Measurements from ENCODE around the gene COL20A1. TPM values are rescaled to one million over a fixed set of nuclear protein-coding genes. Genes with fewer than 3 reads are reported as not detected.
"Not testable (repeated sequence)": the region's sequence is repeated elsewhere in the genome, so short reads cannot be mapped to it uniquely, and the experiment has no call there.

Gene COL20A1
- total RNA-seq, 2 donors from 2014 or later, result 0.50 to 0.58 TPM

- not testable (repeated sequence) for H3K36me3 Mint-ChIP-seq (ENCODE audit: insufficient read depth in 2 of 2); H3K27ac Mint-ChIP-seq; ATAC-seq (replicated peaks in 1 of 2); H3K9me3 Mint-ChIP-seq; DNase-seq; H3K4me3 Mint-ChIP-seq; H3K4me1 Mint-ChIP-seq (ENCODE audit: low read depth)
- peaks cover 14% of the 10 kb centered on the region for H3K27me3 Mint-ChIP-seq (ENCODE audit: low read depth)
These were observed 13.1 kb downstream of the COL20A1 start for GRCh38 chr20:63305933-63306672.

GRCh38 chr20:63306673-63307537 lies 13.9 kb downstream of the COL20A1 start:
- Mint-ChIP-seq H3K9me3 (no peaks in the 10 kb centered on the region), H3K27ac (no peak overlapping the region), H3K36me3 (ENCODE audit: insufficient read depth in 2 of 2) (peaks cover 0 to 2% of the 10 kb centered on the region in 2 donors), H3K4me3 (no peak overlapping the region), H3K27me3 (ENCODE audit: low read depth) (peaks cover 8% of the 10 kb centered on the region), H3K4me1 (ENCODE audit: low read depth) (no peaks in the 10 kb centered on the region)
- DNase-seq (no peak), ATAC-seq (replicated peaks in 1 of 2) (no peak)

- Mint-ChIP-seq H3K4me3 (no peak overlapping the region), H3K4me1 (ENCODE audit: low read depth) (no peaks in the 10 kb centered on the region), H3K36me3 (ENCODE audit: insufficient read depth in 2 of 2) (peaks cover 0 to 1% of the 10 kb centered on the region in 2 donors), H3K9me3 (no peaks in the 10 kb centered on the region), H3K27ac (no peak overlapping the region), H3K27me3 (ENCODE audit: low read depth) (peaks cover 4% of the 10 kb centered on the region)
- DNase-seq, result no peak
- ATAC-seq (replicated peaks in 1 of 2), result no peak
These were observed 14.7 kb downstream of the COL20A1 start for GRCh38 chr20:63307538-63308217.

- H3K36me3 Mint-ChIP-seq (ENCODE audit: insufficient read depth in 2 of 2), result no peaks in the 10 kb centered on the region
- no peaks in the 10 kb centered on the region for H3K9me3 Mint-ChIP-seq
- H3K4me3 Mint-ChIP-seq, result no peak overlapping the region
- no peaks in the 10 kb centered on the region for H3K27me3 Mint-ChIP-seq (ENCODE audit: low read depth)
- no peak overlapping the region for H3K27ac Mint-ChIP-seq
- no peak for ATAC-seq (replicated peaks in 1 of 2)
- DNase-seq, result no peak
- no peaks in the 10 kb centered on the region for H3K4me1 Mint-ChIP-seq (ENCODE audit: low read depth)
These were observed 15.4 kb downstream of the COL20A1 start for GRCh38 chr20:63308218-63308911.

GRCh38 chr20:63309261-63310071 lies 16.5 kb downstream of the COL20A1 start:
- Mint-ChIP-seq H3K4me1 (ENCODE audit: low read depth) (no peaks in the 10 kb centered on the region), H3K36me3 (ENCODE audit: insufficient read depth in 2 of 2) (no peaks in the 10 kb centered on the region), H3K9me3 (no peaks in the 10 kb centered on the region), H3K27ac (no peak overlapping the region), H3K27me3 (ENCODE audit: low read depth) (no peaks in the 10 kb centered on the region), H3K4me3 (no peak overlapping the region)
- DNase-seq (peak; percentile 39 to 43), ATAC-seq (replicated peaks in 1 of 2) (peak; percentile 47 to 57)

- DNase-seq (no peak), ATAC-seq (replicated peaks in 1 of 2) (no peak)
- Mint-ChIP-seq H3K27me3 (ENCODE audit: low read depth) (no peaks in the 10 kb centered on the region), H3K4me1 (ENCODE audit: low read depth) (no peaks in the 10 kb centered on the region), H3K4me3 (no peak overlapping the region), H3K9me3 (no peaks in the 10 kb centered on the region), H3K36me3 (ENCODE audit: insufficient read depth in 2 of 2) (no peaks in the 10 kb centered on the region), H3K27ac (no peak overlapping the region)
These were observed 17.4 kb downstream of the COL20A1 start for GRCh38 chr20:63310265-63310991.

GRCh38 chr20:63311186-63311832 lies 18.3 kb downstream of the COL20A1 start:
- DNase-seq, result no peak
- Mint-ChIP-seq H3K4me1 (ENCODE audit: low read depth) (no peaks in the 10 kb centered on the region), H3K4me3 (no peak overlapping the region), H3K9me3 (no peaks in the 10 kb centered on the region), H3K27me3 (ENCODE audit: low read depth) (no peaks in the 10 kb centered on the region), H3K27ac (no peak overlapping the region), H3K36me3 (ENCODE audit: insufficient read depth in 2 of 2) (no peaks in the 10 kb centered on the region)
- no peak for ATAC-seq (replicated peaks in 1 of 2)

- Mint-ChIP-seq H3K27me3 (ENCODE audit: low read depth) (no peaks in the 10 kb centered on the region), H3K4me3 (no peak overlapping the region), H3K4me1 (ENCODE audit: low read depth) (no peaks in the 10 kb centered on the region)
These were observed 18.9 kb downstream of the COL20A1 start for GRCh38 chr20:63311833-63312243.

GRCh38 chr20:63312273-63312672 lies 19.3 kb downstream of the COL20A1 start:
- Mint-ChIP-seq H3K27ac (no peak overlapping the region), H3K4me3 (no peak overlapping the region), H3K36me3 (ENCODE audit: insufficient read depth in 2 of 2) (no peaks in the 10 kb centered on the region), H3K27me3 (ENCODE audit: low read depth) (no peaks in the 10 kb centered on the region), H3K4me1 (ENCODE audit: low read depth) (no peaks in the 10 kb centered on the region), H3K9me3 (no peaks in the 10 kb centered on the region)
- no peak for DNase-seq
- no peak for ATAC-seq (replicated peaks in 1 of 2)

More at GRCh38 chr20:63311833-63312243, 18.9 kb downstream of the COL20A1 start:
- ATAC-seq (replicated peaks in 1 of 2), result no peak
- H3K9me3 Mint-ChIP-seq, result no peaks in the 10 kb centered on the region
- no peak for DNase-seq
- no peaks in the 10 kb centered on the region for H3K36me3 Mint-ChIP-seq (ENCODE audit: insufficient read depth in 2 of 2)
- H3K27ac Mint-ChIP-seq, result no peak overlapping the region

GRCh38 chr20:63312690-63313348 lies 19.8 kb downstream of the COL20A1 start:
- no peak for ATAC-seq (replicated peaks in 1 of 2)
- no peak for DNase-seq

More at GRCh38 chr20:63312690-63313348, 19.8 kb downstream of the COL20A1 start:
- Mint-ChIP-seq H3K27ac (no peak overlapping the region), H3K36me3 (ENCODE audit: insufficient read depth in 2 of 2) (no peaks in the 10 kb centered on the region), H3K4me1 (ENCODE audit: low read depth) (no peaks in the 10 kb centered on the region), H3K4me3 (no peak overlapping the region), H3K9me3 (no peaks in the 10 kb centered on the region), H3K27me3 (ENCODE audit: low read depth) (no peaks in the 10 kb centered on the region)
